Suppressor macrophage (primary cell): ENCODE results near the gene PDE11A.

ENCODE experiments used
- DNase-seq, 4 experiments: peaks; one replicate each; pipeline ENCODE4 v3.0.0-alpha.2; 2020 to 2022

PDE11A gene

DNA sequence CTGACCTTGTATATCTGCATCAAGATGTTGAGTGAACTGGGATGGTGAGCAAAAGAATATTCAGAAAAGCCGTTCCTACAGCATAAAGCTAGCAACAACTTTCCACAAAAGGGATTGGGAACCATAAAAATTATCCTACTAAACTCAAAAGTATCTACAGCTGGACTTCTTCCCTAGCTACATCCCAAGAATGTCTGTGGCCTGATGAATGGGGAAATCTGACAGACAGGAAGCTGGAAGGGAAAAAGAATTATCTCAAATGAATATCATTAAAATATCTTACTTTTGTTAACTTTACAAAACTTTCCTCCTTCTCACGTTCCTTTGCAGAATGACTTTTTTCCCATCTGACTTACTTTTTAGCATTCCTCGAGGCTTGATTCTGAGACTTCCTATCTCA is 150.9 kb downstream of the PDE11A start:
- DNase-seq, result no peak

DNA sequence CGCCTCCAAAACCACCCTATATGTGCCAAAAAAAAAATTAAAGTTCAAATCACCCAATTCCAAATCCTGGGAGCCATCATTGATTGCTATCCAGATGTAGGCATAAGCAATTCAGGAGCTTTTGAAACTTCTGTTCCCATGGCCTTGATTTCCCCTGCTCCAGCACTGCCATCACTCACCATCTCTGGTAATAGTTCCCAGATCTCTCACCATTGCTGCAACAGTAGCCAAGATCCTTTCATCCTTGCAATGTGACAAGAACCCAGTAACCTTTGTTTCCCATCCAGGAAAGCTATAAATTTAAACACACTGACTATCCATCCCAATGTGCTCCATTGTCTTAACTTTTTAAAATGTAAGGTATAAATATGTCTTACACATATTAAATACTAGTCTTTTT is 155.4 kb downstream of the PDE11A start:
- no peak for DNase-seq

GRCh38 chr2:177916342-177916741 is 156.2 kb downstream of the PDE11A start:
- no peak for DNase-seq

GRCh38 chr2:177914247-177914646 is 158.3 kb downstream of the PDE11A start:
- no peak for DNase-seq

DNA sequence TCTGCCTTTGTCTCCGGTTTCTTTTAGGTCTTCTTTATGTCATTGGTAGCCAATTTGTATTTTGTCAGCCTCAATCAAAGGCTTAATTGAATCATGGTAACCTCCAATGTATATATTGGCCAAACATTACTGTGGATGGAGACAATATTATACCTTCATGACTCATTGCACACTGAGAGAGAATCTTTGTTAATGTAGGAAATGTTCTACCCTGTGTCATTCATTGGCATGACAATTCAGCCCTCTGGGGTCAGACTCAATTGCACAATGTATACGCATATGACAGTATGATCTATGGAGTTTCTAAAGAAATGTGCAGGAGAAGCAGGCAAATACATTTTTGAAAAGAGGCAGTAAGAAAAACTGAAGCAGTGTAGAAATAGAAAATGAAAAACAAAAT is 162.6 kb downstream of the PDE11A start:
- no peak for DNase-seq

DNA sequence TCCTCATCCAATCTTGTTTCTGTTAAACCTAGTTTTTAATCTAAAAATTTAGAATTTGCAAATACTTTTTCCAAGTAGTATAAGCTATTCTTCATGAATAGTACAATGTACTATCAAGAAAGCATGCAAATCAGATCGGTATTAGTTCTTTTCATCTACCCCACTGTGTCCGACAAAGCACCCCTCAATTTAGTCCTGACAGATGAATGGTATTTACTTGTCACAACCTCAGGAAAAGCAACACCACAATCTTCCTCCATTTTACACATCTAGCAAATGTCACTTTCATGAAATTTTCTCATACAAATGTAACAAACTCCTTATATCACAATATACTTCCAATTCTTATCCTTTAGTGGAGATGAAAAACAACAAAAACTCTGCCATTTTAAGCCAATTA is 163.8 kb downstream of the PDE11A start:
- no peak for DNase-seq

GRCh38 chr2:177908182-177908581 is 164.4 kb downstream of the PDE11A start:
- DNase-seq, result no peak

DNA sequence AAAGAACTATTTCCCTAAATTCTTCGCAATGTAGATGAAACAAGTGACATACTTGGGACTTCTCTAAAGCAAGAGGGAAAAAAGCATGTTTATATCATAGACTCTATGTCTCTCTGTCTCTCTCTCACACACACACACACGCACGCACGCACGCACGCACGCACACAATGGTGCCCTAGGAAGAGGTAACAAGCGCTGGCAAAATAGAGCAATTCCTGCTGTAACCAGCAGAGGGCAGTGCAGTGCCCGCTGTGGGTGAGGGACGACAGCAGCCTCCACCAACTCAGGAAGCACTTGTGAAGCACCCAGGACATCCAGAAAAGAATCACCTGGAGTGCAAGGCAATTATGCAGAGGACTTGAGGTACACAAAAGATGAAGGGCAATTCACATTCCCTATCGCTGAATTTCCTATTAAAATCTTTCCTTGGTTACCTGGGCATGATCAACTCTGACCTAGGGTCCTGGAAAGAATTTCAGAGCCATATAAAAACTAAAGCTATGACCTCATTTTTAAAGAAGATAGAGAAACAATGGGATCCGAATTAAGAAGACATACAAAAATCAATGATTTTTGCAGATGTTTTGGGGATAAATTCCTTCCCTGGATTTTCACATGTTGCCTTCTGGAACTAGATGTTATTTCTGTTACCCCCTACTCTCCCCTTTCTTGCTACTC is 166.4 kb downstream of the PDE11A start:
- DNase-seq, result peak; percentile 59 to 76 (median 70)

DNA sequence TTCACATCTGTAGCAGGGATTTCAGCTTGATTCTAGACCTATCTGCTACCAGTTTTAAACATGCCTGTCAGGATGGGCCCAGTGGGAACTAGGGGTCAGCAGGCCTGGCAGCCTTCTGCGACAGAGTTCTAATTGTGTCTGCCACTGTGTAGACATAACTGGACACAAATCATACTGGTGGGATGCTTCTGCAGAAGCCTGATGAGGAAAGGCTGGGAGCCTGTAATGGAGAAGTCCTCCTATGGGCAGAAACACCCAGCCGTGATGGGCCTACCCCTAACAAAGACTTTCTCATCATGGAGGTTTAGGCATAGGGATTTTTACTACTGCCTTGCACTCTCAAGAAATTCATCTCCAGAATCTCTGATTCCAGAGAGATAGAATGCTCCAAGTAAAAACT is 166.9 kb downstream of the PDE11A start:
- DNase-seq, result no peak

DNA sequence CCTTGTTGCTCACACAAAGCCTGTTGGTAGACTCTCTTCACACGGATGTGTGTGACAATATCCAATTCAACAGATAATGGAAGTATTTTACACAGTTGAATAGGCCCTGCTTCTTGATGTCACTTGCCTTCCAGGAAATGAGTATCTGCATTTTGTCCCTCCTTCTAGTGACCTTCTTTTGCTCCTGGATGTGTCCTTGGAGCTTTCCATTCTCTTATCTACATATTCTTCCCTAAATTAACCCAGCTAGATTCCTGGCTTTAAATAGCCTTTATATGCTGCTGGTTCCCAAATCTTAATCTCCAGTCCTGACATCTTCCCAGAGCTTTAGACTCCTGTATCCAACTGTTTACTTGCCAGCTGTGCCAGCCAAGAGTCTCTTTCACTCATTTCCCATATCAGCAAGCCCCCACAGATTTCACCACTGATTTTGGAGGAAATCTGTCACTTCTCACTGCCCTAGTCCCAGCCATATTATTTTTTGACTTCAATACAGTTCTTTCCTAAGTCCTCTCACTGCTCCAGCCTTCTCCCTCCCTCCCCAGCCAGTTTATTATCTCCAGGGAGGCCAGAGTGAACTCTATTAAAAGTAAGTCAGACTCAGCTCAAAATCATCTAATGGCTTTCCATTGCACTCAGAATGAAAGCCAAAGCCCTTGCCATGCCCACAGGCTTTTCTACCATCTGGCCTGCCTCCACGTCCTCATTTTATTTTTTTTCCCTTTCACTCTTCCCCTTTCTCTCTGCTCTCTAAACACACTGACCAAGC is 170.0 kb downstream of the PDE11A start:
- no peak for DNase-seq

GRCh38 chr2:177900082-177900481 is 172.5 kb downstream of the PDE11A start:
- no peak for DNase-seq

- no peak for DNase-seq
Measured at GRCh38 chr2:177897278-177897677, 175.3 kb downstream of the PDE11A start.

GRCh38 chr2:177896587-177896986 is 176.0 kb downstream of the PDE11A start:
- no peak for DNase-seq

DNA sequence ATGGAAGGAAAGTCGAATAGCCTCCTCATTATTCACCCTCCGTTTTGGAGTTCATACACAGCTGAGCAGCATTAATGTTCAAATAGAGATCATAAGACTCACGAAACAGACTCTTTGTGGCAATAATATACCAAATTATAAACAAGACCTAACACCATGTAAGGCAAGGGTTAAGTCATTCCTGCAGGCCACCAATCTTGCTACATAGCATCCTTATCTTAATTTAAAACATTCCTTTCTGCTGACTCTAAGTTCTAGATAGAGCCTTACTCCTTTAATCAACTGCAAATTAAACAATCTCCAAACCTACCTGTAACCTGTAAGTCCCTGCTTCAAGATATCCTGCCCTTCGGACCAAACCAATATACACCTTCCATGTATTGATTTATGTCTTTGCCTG is 178.0 kb downstream of the PDE11A start:
- no peak for DNase-seq

DNA sequence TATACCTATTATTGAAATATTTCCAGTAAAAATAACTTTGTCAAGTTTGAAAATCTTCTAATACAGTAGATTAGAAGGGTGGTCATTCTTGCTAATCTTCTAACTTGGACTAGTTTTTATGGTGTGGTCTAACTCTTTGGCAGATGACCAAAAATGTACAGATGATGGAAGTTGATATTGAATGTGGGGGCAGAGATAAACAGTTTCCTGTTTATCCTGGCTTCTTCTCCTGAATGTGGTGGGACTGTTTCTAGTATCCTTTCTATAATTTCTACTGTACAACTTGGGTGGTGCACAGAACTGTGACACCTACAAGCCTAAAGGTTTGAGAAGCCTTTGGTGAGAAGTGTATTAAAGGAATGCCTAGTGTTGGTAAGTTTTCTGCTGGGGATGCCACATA is 178.7 kb downstream of the PDE11A start:
- no peak for DNase-seq

- DNase-seq, result no peak
Measured at GRCh38 chr2:177891533-177891932, 181.0 kb downstream of the PDE11A start.

DNA sequence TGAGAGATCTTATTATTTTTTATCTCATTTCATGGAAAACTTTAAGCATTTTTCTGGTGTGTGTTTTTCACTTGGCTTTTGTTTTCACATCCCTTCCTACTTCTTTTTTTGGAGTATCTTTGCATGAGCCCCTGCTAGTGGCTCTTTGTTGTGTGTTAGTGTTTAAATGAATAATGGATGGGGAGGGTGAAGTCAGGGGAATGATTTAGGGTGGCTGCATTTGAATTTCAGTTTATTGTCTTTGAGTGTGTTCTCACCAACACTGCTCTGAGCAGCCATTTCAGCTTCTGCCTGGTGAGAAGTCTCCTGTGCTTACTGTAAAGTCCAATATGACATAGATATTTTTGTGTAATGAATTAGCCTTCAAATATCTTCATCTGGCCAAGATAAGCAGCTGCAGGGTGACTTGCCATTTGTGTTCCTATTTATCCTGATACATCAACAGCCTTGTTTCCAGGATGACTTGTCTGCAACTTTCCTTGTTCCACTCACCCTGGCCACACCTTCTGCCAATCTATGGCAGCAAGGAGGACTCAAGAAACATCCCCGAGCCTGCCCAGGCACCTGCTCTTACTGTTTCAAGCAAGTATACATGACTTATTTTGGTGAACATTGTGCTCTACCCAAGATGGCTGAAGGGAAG is 182.6 kb downstream of the PDE11A start:
- no peak for DNase-seq

DNA sequence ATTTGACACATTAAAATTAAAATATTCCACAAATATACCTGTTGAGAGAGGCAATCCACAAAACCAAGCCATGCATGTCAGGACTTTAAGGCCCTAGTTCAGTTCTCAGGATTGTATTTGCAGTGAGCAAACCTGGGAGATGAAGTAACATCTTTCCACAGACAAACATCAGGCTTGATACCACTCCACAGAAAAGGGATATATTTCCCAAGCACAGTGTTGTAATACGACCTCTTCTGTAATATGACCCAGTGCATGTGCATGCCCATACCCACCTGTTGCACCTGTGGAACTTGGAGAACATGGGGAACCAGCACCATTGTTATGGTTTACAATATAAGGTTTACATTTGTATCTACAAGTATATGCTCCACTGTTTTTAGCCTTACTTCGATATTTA is 184.0 kb downstream of the PDE11A start:
- no peak for DNase-seq

- DNase-seq, result no peak
Measured at GRCh38 chr2:177887722-177888121, 184.9 kb downstream of the PDE11A start.

- DNase-seq, result no peak
Measured at GRCh38 chr2:177886824-177887223, 185.8 kb downstream of the PDE11A start.

DNA sequence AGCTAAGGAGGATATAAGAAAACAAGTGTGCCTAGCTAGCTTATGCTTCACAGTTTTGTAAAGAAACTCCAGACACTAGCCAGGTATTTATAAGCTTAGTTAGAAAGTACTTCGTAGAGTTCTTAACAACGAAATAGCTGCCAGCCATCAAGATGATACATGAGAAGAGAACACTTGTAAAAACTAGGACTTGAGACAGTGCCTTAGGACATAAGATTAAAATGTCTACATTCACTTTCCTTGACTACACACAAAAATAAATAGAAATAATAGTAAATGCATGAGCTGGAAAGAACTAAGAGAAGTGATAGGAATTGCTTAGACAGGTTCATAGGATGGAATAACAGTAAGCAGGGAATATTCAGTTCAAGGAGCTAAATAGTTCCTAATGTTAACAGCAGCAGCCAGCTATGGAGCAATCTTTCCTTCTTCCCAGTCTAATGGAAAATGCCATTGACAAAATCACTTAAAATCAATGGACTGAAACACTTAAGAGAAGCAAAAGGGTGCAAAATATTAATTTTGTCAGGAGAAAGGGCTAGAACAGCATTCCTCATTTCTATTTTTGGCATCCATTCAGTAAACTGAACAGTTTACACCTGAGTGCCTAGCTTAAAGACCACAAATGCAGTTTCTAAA is 186.6 kb downstream of the PDE11A start:
- no peak for DNase-seq

- DNase-seq, result no peak
Measured at GRCh38 chr2:177883177-177883576, 189.4 kb downstream of the PDE11A start.

DNA sequence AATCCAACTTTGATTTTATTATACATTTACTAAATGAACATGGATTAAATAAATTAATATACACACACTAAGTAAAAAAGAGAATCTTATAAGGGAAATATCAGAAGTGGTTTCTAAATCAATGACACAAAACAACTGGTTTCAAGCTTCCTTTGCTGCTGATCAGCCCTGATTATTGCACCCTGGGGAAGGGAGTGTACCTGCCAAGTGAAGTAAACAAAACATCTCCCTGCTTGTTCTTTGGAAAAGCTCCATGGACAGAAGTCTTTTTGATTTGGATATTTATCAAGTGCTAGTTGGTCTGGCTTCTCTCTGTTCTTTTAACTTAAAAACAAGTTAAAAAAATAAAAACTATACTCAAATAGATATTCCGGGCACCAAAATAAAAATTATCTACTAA is 190.1 kb downstream of the PDE11A start:
- no peak for DNase-seq
